Muscle of leg (tissue), 11 donors: ENCODE data around the gene GALNT18. TPM values are rescaled to one million over a fixed set of nuclear protein-coding genes. Genes with fewer than 3 reads are reported as not detected.
"Not testable (repeated sequence)": the region's sequence is repeated elsewhere in the genome, so short reads cannot be mapped to it uniquely, and the experiment has no call there.

Experiments used
- DNase-seq: peaks from one replicate; pipeline ENCODE4 v3.0.0; 2013
- H3K27ac ChIP-seq: one replicate; pipeline ENCODE4 v1.5.1; 2013; ENCODE audit warnings: mild to moderate bottlenecking, low read length, control low read depth
- H3K27me3 ChIP-seq: one replicate; pipeline ENCODE4 v1.6.1; 2013; ENCODE audit warnings: low read length; ENCODE audit not compliant: control insufficient read depth, insufficient read depth
- H3K36me3 ChIP-seq: one replicate; pipeline ENCODE4 v1.6.1; 2013; ENCODE audit warnings: low read length; ENCODE audit not compliant: control insufficient read depth, insufficient read depth
- H3K4me1 ChIP-seq: one replicate; pipeline ENCODE4 v1.6.1; 2013; ENCODE audit warnings: low read length; ENCODE audit not compliant: control insufficient read depth, insufficient read depth
- H3K4me3 ChIP-seq: one replicate; pipeline ENCODE4 v1.5.1; 2013; ENCODE audit warnings: low read length, control low read depth
- H3K9me3 ChIP-seq: replicated peaks from 2 replicates; pipeline ENCODE4 v1.6.1; 2013; ENCODE audit warnings: low read depth, low read length; ENCODE audit not compliant: control insufficient read depth
- WGBS: methylation state at CpG from one replicate; pipeline ENCODE4 v1.1.5; 2013; ENCODE audit warnings: missing lambda C conversion rate; ENCODE audit not compliant: insufficient coverage; 5-methylcytosine and 5-hydroxymethylcytosine counted together
- polyA plus RNA-seq, 8 donors: library from polyadenylated mRNA; unstranded; fragments of 120-200 nt; gene quantifications; one replicate each; pipeline versions ENCODE4 v1.2.1 to v1.2.3, GENCODE V29; 2013; ENCODE audit warnings: inconsistent platforms in 1 of 8, low replicate concordance in 1 of 8; ENCODE audit not compliant: insufficient read length in 8 of 8, insufficient read depth in 1 of 8
- total RNA-seq: library from RNA; stranded (reverse); fragments of 120-200 nt; gene quantifications from one replicate; pipeline ENCODE4 v1.2.4, GENCODE V29; 2013

The GALNT18 gene
- total and polyA plus RNA-seq, 9 donors: 7.7 to 17.7 (median 11.6) TPM

GRCh38 chr11:11458001-11458400, 163.8 kb downstream of the GALNT18 start:
- Histone ChIP-seq H3K9me3 (peaks cover 4% of the 10 kb centered on the region), H3K36me3 (no peaks in the 10 kb centered on the region), H3K27ac (no peak overlapping the region), H3K27me3 (peaks cover 3% of the 10 kb centered on the region), H3K4me1 (peaks cover 35% of the 10 kb centered on the region), H3K4me3 (no peak overlapping the region)
- WGBS: 84% methylated on average over 4 of the region's 5 CpGs
- DNase-seq: no peak

- Histone ChIP-seq H3K4me1 (peaks cover 24% of the 10 kb centered on the region), H3K4me3 (no peak overlapping the region), H3K27me3 (peaks cover 3% of the 10 kb centered on the region), H3K27ac (no peak overlapping the region), H3K9me3 (peaks cover 4% of the 10 kb centered on the region), H3K36me3 (no peaks in the 10 kb centered on the region)
- DNase-seq: no peak
- 75% methylated on average over 3 of the region's 3 CpGs for WGBS
Measured at GRCh38 chr11:11456866-11457265, 164.9 kb downstream of the GALNT18 start.

- 75% methylated on average over 1 of the region's 3 CpGs for WGBS
- no peak overlapping the region for H3K27ac ChIP-seq
- H3K4me3 ChIP-seq: no peak overlapping the region
- no peaks in the 10 kb centered on the region for H3K36me3 ChIP-seq
- peaks cover 2% of the 10 kb centered on the region for H3K9me3 ChIP-seq
- DNase-seq: no peak
- H3K4me1 ChIP-seq: peaks cover 10% of the 10 kb centered on the region
- peaks cover 3% of the 10 kb centered on the region for H3K27me3 ChIP-seq
Measured at GRCh38 chr11:11454671-11455223, 167.1 kb downstream of the GALNT18 start.

GRCh38 chr11:11451501-11452005, 170.3 kb downstream of the GALNT18 start:
- Histone ChIP-seq H3K9me3 (no peaks in the 10 kb centered on the region), H3K36me3 (no peaks in the 10 kb centered on the region), H3K4me1 (no peaks in the 10 kb centered on the region), H3K27me3 (peaks cover 4% of the 10 kb centered on the region), H3K4me3 (no peak overlapping the region), H3K27ac (no peak overlapping the region)
- DNase-seq: no peak
- WGBS: no CpG with 5 or more reads among the region's 4 CpGs

GRCh38 chr11:11450744-11451362, 171.0 kb downstream of the GALNT18 start:
- no peaks in the 10 kb centered on the region for H3K4me1 ChIP-seq
- no peak overlapping the region for H3K27ac ChIP-seq
- no peak for DNase-seq
- WGBS: 88% methylated on average over 3 of the region's 5 CpGs
- H3K36me3 ChIP-seq: no peaks in the 10 kb centered on the region
- no peaks in the 10 kb centered on the region for H3K9me3 ChIP-seq
- no peak overlapping the region for H3K4me3 ChIP-seq
- peaks cover 7% of the 10 kb centered on the region for H3K27me3 ChIP-seq

GRCh38 chr11:11449327-11449726, 172.5 kb downstream of the GALNT18 start:
- Histone ChIP-seq H3K4me1 (peaks cover 7% of the 10 kb centered on the region), H3K9me3 (no peaks in the 10 kb centered on the region), H3K36me3 (no peaks in the 10 kb centered on the region), H3K27me3 (peaks cover 7% of the 10 kb centered on the region), H3K4me3 (no peak overlapping the region), H3K27ac (no peak overlapping the region)
- DNase-seq: no peak
- 80% methylated on average over 2 of the region's 3 CpGs for WGBS

DNA sequence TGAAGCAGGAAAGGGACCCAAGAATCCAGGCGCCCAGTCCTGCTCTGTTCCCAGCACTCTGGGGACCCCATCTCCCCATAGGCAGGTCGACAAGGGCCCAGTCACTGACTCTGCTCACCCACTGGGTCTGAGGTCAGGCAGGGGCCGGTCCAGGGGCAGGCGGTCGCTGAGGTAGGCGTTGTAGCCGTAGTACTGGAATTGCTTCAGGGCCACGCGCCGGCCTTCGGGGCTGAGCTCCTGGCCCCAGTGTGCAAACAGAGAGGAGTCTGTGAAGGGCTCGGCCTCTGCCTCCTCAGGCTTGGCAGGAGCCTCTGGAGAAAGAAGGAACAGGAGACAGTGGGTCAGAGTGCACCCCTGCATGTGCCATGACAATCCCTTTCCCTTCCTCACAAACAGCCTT, 173.2 kb downstream of the GALNT18 start:
- no peak for DNase-seq
- peaks cover 10% of the 10 kb centered on the region for H3K4me1 ChIP-seq
- H3K27me3 ChIP-seq: peaks cover 4% of the 10 kb centered on the region
- WGBS: 89% methylated on average over 10 of the region's 12 CpGs
- H3K27ac ChIP-seq: no peak overlapping the region
- H3K4me3 ChIP-seq: no peak overlapping the region
- no peaks in the 10 kb centered on the region for H3K9me3 ChIP-seq
- no peaks in the 10 kb centered on the region for H3K36me3 ChIP-seq

DNA sequence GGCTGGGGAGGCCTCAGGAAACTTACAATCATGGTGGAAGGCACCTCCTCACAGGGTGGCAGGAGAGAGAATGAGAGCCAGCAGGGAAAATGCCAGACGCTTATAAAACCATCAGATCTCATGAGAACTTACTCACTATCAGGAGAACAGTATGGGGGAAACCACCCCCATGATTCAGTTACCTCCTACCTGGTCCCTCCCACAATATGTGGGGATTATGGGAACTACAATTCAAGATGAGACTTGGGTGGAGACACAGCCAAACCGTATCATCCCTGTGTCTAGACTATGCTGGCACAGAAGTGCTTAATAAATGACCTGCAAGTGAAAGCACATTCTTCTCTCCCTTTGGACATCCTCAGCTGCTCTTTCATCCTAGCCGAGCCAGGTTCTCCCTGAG, 174.2 kb downstream of the GALNT18 start:
- not testable (repeated sequence) for H3K27ac ChIP-seq, H3K36me3 ChIP-seq, H3K4me3 ChIP-seq, H3K27me3 ChIP-seq, DNase-seq, H3K9me3 ChIP-seq
- no CpG with 5 or more reads among the region's 3 CpGs for WGBS
- H3K4me1 ChIP-seq: peaks cover 10% of the 10 kb centered on the region

DNA sequence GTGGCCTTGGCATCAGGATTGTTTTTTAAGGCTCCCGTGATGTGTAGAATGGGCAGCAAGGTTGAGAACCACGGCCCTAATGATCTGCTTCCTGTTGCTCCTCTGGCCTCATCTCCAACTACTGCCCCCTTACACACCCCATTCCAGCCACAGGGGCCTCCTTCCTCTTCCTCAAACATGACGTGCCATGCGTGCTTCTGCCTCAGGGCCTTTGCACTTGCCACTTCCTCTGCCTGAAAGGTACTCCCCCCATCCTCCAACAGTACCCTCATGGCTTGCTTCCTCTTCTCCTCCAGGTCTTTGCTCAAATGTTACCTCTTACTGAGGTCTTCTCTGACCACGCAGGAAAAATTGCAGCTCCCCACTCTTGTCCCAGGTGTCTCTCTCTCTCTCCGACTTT, 174.8 kb downstream of the GALNT18 start:
- DNase-seq: no peak
- WGBS: 80% methylated on average over 5 of the region's 6 CpGs
- Histone ChIP-seq H3K27ac (no peak overlapping the region), H3K27me3 (peaks cover 4% of the 10 kb centered on the region), H3K9me3 (no peaks in the 10 kb centered on the region), H3K4me3 (no peak overlapping the region), H3K4me1 (peaks cover 10% of the 10 kb centered on the region), H3K36me3 (no peaks in the 10 kb centered on the region)

- Histone ChIP-seq H3K4me3 (no peak overlapping the region), H3K27me3 (peaks cover 4% of the 10 kb centered on the region), H3K4me1 (peaks cover 10% of the 10 kb centered on the region), H3K36me3 (no peaks in the 10 kb centered on the region), H3K27ac (no peak overlapping the region), H3K9me3 (no peaks in the 10 kb centered on the region)
- DNase-seq: no peak
- 67% methylated on average over 2 of the region's 2 CpGs for WGBS
Measured at GRCh38 chr11:11446564-11446963, 175.2 kb downstream of the GALNT18 start.
